Left renal cortex interstitium (tissue), 4 donors: ENCODE data around the gene PDIA5. TPM values are rescaled to one million over a fixed set of nuclear protein-coding genes. Genes with fewer than 3 reads are reported as not detected.

ENCODE experiments used
- polyA plus RNA-seq, 4 donors: library from polyadenylated mRNA; unstranded; fragments of 120-200 nt; gene quantifications; one replicate each; pipeline ENCODE4 v1.2.1, GENCODE V29; 2013; ENCODE audit not compliant: insufficient read length in 4 of 4

The PDIA5 gene
- polyA plus RNA-seq, 4 donors = 23.4 to 29.8 (median 27.7) TPM

Other genes with a start within 250 kb of the PDIA5 start
- 10 to 100 TPM; 22.3 to 30.1 (median 25.6) TPM for gene SEMA5B, start 39.3 kb upstream of the PDIA5 start, polyA plus RNA-seq
- 10 to 100 TPM; 24.8 to 28.7 (median 26.3) TPM for gene SEC22A, start 134.9 kb downstream of the PDIA5 start, polyA plus RNA-seq